Measurements from ENCODE around the gene OAF. TPM values are rescaled to one million over a fixed set of nuclear protein-coding genes. Genes with fewer than 3 reads are reported as not detected.

The OAF gene
- total RNA-seq, 2 donors from 2014 or later = 1.7 to 3.6 TPM

DNA sequence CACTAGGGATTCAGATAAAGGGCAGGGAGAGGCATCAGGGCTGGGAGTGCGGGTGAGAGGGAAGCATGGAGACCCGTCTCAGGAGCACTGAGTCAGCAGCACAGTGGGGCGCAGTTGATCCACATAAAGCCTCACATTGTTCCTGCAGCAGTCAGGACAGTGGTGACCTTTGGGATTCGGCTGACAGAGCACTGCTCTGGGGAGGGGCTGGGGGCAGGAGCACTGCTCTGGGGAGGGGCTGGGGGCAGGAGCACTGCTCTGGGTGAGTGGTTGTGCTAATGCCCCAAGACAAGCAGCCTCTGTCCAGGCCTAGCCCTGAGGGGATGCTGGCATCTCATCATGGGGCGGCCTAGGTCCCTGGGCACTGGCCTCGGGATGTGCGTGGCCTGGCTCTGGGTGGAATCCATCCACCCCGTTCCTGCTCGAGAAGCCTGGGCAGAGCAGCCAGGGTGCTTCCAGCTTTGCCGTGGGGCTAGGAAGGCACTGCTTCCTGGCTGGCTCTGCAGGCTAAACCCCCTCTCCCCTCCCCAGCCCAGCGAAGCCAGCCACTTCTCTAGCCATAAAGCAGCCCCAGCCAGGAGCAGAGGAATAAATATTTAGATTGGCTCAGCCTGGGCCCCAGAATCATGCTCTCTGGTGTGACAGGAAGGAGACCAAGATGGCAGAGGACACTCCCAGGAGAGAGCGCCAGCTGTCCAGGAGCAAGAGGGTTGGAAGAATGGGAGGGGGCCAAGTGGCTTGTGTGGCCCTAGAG, 7.3 kb downstream of the OAF start:
- H3K4me1 Mint-ChIP-seq = peaks cover 32% of the 10 kb centered on the region
- TF ChIP-seq, protein P1, sequence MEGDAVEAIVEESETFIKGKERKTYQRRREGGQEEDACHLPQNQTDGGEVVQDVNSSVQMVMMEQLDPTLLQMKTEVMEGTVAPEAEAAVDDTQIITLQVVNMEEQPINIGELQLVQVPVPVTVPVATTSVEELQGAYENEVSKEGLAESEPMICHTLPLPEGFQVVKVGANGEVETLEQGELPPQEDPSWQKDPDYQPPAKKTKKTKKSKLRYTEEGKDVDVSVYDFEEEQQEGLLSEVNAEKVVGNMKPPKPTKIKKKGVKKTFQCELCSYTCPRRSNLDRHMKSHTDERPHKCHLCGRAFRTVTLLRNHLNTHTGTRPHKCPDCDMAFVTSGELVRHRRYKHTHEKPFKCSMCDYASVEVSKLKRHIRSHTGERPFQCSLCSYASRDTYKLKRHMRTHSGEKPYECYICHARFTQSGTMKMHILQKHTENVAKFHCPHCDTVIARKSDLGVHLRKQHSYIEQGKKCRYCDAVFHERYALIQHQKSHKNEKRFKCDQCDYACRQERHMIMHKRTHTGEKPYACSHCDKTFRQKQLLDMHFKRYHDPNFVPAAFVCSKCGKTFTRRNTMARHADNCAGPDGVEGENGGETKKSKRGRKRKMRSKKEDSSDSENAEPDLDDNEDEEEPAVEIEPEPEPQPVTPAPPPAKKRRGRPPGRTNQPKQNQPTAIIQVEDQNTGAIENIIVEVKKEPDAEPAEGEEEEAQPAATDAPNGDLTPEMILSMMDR (conservative IDR thresholded peaks at IDR 0.05) = no peak
- Histone ChIP-seq H3K4me1 (ENCODE audit: control insufficient read depth, insufficient read depth, low read length) (no peaks in the 10 kb centered on the region), H3K9ac (ENCODE audit: extremely low read depth, low read length, poor library complexity, severe bottlenecking) (no peak overlapping the region), H3K9me3 (ENCODE audit: control insufficient read depth, low read length) (no peaks in the 10 kb centered on the region), H3K27ac (ENCODE audit: low read depth, low read length) (no peak overlapping the region), H3K36me3 (ENCODE audit: control insufficient read depth, insufficient read depth, low read length) (no peaks in the 10 kb centered on the region), H3K27me3 (ENCODE audit: control insufficient read depth, insufficient read depth, low read length, poor library complexity, severe bottlenecking) (peaks cover 60% of the 10 kb centered on the region), H3K4me3 (ENCODE audit: low read length) (no peak overlapping the region)
- H3K27ac Mint-ChIP-seq = no peak overlapping the region
- no peaks in the 10 kb centered on the region for H3K36me3 Mint-ChIP-seq (ENCODE audit: low read depth)
- WGBS, 2 experiments (ENCODE audit: insufficient coverage in 1 of 2, insufficient read length in 1 of 2) = 69 to 71% methylated on average over 8 to 12 of the region's 12 CpGs
- no peaks in the 10 kb centered on the region for H3K9me3 Mint-ChIP-seq
- no peak for DNase-seq
- peaks cover 81% of the 10 kb centered on the region for H3K27me3 Mint-ChIP-seq (ENCODE audit: insufficient read depth)
- no peak overlapping the region for H3K4me3 Mint-ChIP-seq

DNA sequence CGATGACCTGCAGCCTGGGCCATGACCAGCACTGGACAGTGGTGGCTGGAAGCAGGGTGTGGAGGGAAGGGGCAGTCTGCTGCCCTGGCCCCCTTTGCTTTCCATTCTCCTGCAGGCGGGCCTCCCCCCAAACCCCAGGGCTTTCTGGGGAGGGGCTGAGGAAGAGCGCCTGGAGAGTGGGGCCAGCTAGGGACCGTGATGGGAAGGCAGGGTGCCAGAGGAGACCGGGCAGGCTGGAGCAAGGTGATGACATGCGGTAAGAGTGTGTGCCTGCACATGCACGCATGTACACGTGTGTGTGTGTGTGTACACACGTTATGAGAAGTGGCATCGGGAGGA, 7.8 kb downstream of the OAF start:
- H3K27ac Mint-ChIP-seq = no peak overlapping the region
- no peaks in the 10 kb centered on the region for H3K36me3 Mint-ChIP-seq (ENCODE audit: low read depth)
- Histone ChIP-seq H3K9me3 (ENCODE audit: control insufficient read depth, low read length) (no peaks in the 10 kb centered on the region), H3K27ac (ENCODE audit: low read depth, low read length) (no peak overlapping the region), H3K4me1 (ENCODE audit: control insufficient read depth, insufficient read depth, low read length) (no peaks in the 10 kb centered on the region), H3K27me3 (ENCODE audit: control insufficient read depth, insufficient read depth, low read length, poor library complexity, severe bottlenecking) (peaks cover 57% of the 10 kb centered on the region), H3K4me3 (ENCODE audit: low read length) (no peak overlapping the region), H3K9ac (ENCODE audit: extremely low read depth, low read length, poor library complexity, severe bottlenecking) (no peak overlapping the region), H3K36me3 (ENCODE audit: control insufficient read depth, insufficient read depth, low read length) (no peaks in the 10 kb centered on the region)
- H3K4me3 Mint-ChIP-seq = no peak overlapping the region
- no peak for DNase-seq
- H3K9me3 Mint-ChIP-seq = no peaks in the 10 kb centered on the region
- H3K27me3 Mint-ChIP-seq (ENCODE audit: insufficient read depth) = peaks cover 80% of the 10 kb centered on the region
- 89 to 95% methylated on average over 5 to 10 of the region's 10 CpGs for WGBS, 2 experiments (ENCODE audit: insufficient coverage in 1 of 2, insufficient read length in 1 of 2)
- TF ChIP-seq, protein P1 (conservative IDR thresholded peaks at IDR 0.05) = no peak
- peaks cover 30% of the 10 kb centered on the region for H3K4me1 Mint-ChIP-seq

DNA sequence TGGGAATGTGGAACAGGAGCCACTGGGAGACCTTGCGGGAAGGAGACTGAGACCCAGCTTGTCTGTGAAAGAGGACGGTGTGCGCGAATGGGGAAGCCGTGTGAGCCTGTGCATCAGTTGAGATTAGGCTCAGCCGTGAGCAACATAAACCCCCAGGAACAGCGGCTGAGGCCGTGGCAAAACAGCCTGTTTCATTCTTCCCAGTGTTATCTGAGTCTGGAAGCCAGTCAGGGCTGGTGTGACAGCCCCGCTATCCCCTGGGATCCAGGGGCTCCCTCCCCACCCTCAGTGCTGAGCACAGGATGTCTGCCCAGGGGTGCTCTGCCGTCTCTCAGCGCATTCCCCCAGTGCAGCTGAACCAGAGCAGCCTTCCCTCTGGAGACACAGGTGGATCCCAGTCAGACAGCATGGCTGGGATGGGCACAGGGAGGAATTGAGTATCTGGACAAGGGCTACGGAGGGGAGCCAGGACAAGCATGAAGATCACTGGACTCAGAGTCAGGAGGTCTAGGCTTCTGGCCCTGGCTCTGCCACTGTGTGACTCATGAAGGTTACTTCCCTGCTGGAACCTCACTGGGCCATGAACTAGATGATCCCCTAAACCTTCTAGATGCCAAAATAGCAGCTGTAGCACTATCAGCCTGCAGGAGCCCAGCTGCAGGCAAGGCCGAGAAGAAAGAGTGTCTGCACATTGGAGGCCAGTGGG, 8.6 kb downstream of the OAF start:
- Histone ChIP-seq H3K27me3 (ENCODE audit: control insufficient read depth, insufficient read depth, low read length, poor library complexity, severe bottlenecking) (peaks cover 56% of the 10 kb centered on the region), H3K9ac (ENCODE audit: extremely low read depth, low read length, poor library complexity, severe bottlenecking) (no peak overlapping the region), H3K27ac (ENCODE audit: low read depth, low read length) (no peak overlapping the region), H3K36me3 (ENCODE audit: control insufficient read depth, insufficient read depth, low read length) (no peaks in the 10 kb centered on the region), H3K4me1 (ENCODE audit: control insufficient read depth, insufficient read depth, low read length) (no peaks in the 10 kb centered on the region), H3K4me3 (ENCODE audit: low read length) (no peak overlapping the region), H3K9me3 (ENCODE audit: control insufficient read depth, low read length) (no peaks in the 10 kb centered on the region)
- Mint-ChIP-seq H3K27me3 (ENCODE audit: insufficient read depth) (peaks cover 76% of the 10 kb centered on the region), H3K4me1 (peaks cover 30% of the 10 kb centered on the region), H3K36me3 (ENCODE audit: low read depth) (no peaks in the 10 kb centered on the region), H3K4me3 (no peak overlapping the region), H3K27ac (no peak overlapping the region), H3K9me3 (no peaks in the 10 kb centered on the region)
- WGBS, 2 experiments (ENCODE audit: insufficient coverage in 1 of 2, insufficient read length in 1 of 2) = 89 to 92% methylated on average over 12 to 13 of the region's 13 CpGs
- TF ChIP-seq, protein P1 (conservative IDR thresholded peaks at IDR 0.05) = no peak
- peak; percentile 49 for DNase-seq
